Measurements from ENCODE around the gene AIFM3. TPM values are rescaled to one million over a fixed set of nuclear protein-coding genes. Genes with fewer than 3 reads are reported as not detected.
"Not testable (repeated sequence)": the region's sequence is repeated elsewhere in the genome, so short reads cannot be mapped to it uniquely, and the experiment has no call there.

AIFM3 gene
- total RNA-seq, result 1 to 10 TPM in 1 of 8 experiments, under 1 TPM in 7; 0.21 to 1.9 (median 0.72) TPM

- in situ Hi-C loops (cut with MboI; ENCODE audit: low pct_unique_long_range_greater_than_20kb in 2 of 9, low sequenced_read_pairs in 9 of 9, unreplicated experiment in 9 of 9), result no loop called here
- no peak within 1 kb of the TSS for H3K4me3 ChIP-seq
- H3K4me1 ChIP-seq (replicated peaks in 1 of 2), result peaks cover 0 to 13% of the 10 kb centered on the region in 2 donors
- no peak within 1 kb of the TSS for H3K27ac ChIP-seq
- peak in 3 of 8 experiments; percentile 5 to 17 (median 6) for ATAC-seq (replicated peaks in 6 of 8)
- 30 to 67% methylated on average over 2 to 3 of the region's 22 CpGs; no CpG with 5 or more reads in 8 of the 10 experiments for WGBS, 10 experiments
These were observed at the start of gene AIFM3 for GRCh38 chr22:20966883-20967696. TSS of gene AIFM3 (plus strand) at chr22:20967255. CDS start at chr22:20967945, 690 bp downstream.

- 0% methylated on average over 1 to 10 of the region's 19 CpGs; no CpG with 5 or more reads in 2 of the 10 experiments for WGBS, 10 experiments
- in situ Hi-C loops (cut with MboI; ENCODE audit: low pct_unique_long_range_greater_than_20kb in 2 of 9, low sequenced_read_pairs in 9 of 9, unreplicated experiment in 9 of 9), result loop anchor here in 1 of 9 experiments (25.0 kb wide), 1 partner anchor 94 kb away; the partner anchor contains the start of genes P2RX6 and THAP7
- peaks cover 9 to 27% of the 10 kb centered on the region in 2 donors for H3K4me1 ChIP-seq (replicated peaks in 1 of 2)
- ATAC-seq (replicated peaks in 6 of 8), result no peak
- peak overlapping the region; percentile 94 to 98 for H3K27ac ChIP-seq
- H3K4me3 ChIP-seq, result peak overlapping the region; percentile 68 to 94 (median 81)
These were observed 48.3 kb upstream of the AIFM3 start for GRCh38 chr22:20918663-20919218.

GRCh38 chr22:20919718-20920117 is 47.3 kb upstream of the AIFM3 start:
- Histone ChIP-seq H3K4me3 (peak overlapping the region; percentile 68 to 94 (median 81)), H3K27ac (no peak overlapping the region), H3K4me1 (replicated peaks in 1 of 2) (peaks cover 9 to 27% of the 10 kb centered on the region in 2 donors)
- 0 to 18% (median 4%) methylated on average over 2 to 4 of the region's 4 CpGs; no CpG with 5 or more reads in 2 of the 10 experiments for WGBS, 10 experiments
- in situ Hi-C loops (cut with MboI; ENCODE audit: low pct_unique_long_range_greater_than_20kb in 2 of 9, low sequenced_read_pairs in 9 of 9, unreplicated experiment in 9 of 9), result loop anchor here in 1 of 9 experiments (25.0 kb wide), 1 partner anchor 93 kb away; the partner anchor contains the start of genes P2RX6 and THAP7
- no peak for ATAC-seq (replicated peaks in 6 of 8)

GRCh38 chr22:20920881-20921203 is 46.2 kb upstream of the AIFM3 start:
- in situ Hi-C loops (cut with MboI; ENCODE audit: low pct_unique_long_range_greater_than_20kb in 2 of 9, low sequenced_read_pairs in 9 of 9, unreplicated experiment in 9 of 9), result loop anchor here in 1 of 9 experiments (25.0 kb wide), 1 partner anchor 91 kb away; the partner anchor contains the start of genes P2RX6 and THAP7
- ATAC-seq (replicated peaks in 6 of 8), result no peak
- WGBS, 10 experiments, result 0 to 100% (median 47%) methylated on average over 1 to 3 of the region's 3 CpGs; no CpG with 5 or more reads in 1 of the 10 experiments
- no peak overlapping the region for H3K27ac ChIP-seq
- H3K4me1 ChIP-seq (replicated peaks in 1 of 2), result peaks cover 11 to 27% of the 10 kb centered on the region in 2 donors
- H3K4me3 ChIP-seq, result peak overlapping the region; percentile 68 to 94 (median 81)

- 60 to 93% (median 76%) methylated on average over 1 to 3 of the region's 3 CpGs; no CpG with 5 or more reads in 4 of the 10 experiments for WGBS, 10 experiments
- no peak overlapping the region for H3K4me3 ChIP-seq
- in situ Hi-C loops (cut with MboI; ENCODE audit: low pct_unique_long_range_greater_than_20kb in 2 of 9, low sequenced_read_pairs in 9 of 9, unreplicated experiment in 9 of 9), result loop anchor here in 1 of 9 experiments (25.0 kb wide), 1 partner anchor 90 kb away; the partner anchor contains the start of genes P2RX6 and THAP7
These were observed 44.8 kb upstream of the AIFM3 start for GRCh38 chr22:20922141-20922751.

GRCh38 chr22:20926243-20926642 is 40.8 kb upstream of the AIFM3 start:
- no peak overlapping the region for H3K4me3 ChIP-seq
- no peak for ATAC-seq (replicated peaks in 6 of 8)
- in situ Hi-C loops (cut with MboI; ENCODE audit: low pct_unique_long_range_greater_than_20kb in 2 of 9, low sequenced_read_pairs in 9 of 9, unreplicated experiment in 9 of 9), result no loop called here
- peak overlapping the region in 1 of 2 donors; percentile 19 for H3K27ac ChIP-seq
- H3K4me1 ChIP-seq (replicated peaks in 1 of 2), result peaks cover 5 to 15% of the 10 kb centered on the region in 2 donors
- WGBS, 10 experiments, result 86 to 100% (median 94%) methylated on average over 1 to 2 of the region's 2 CpGs; no CpG with 5 or more reads in 2 of the 10 experiments

More at GRCh38 chr22:20922141-20922751, 44.8 kb upstream of the AIFM3 start:
- ATAC-seq (replicated peaks in 6 of 8), result no peak
- Histone ChIP-seq H3K4me1 (replicated peaks in 1 of 2) (peaks cover 11 to 24% of the 10 kb centered on the region in 2 donors), H3K27ac (no peak overlapping the region)

- Histone ChIP-seq H3K4me3 (no peak overlapping the region), H3K4me1 (replicated peaks in 1 of 2) (peaks cover 0 to 5% of the 10 kb centered on the region in 2 donors), H3K27ac (peak overlapping the region in 1 of 2 donors; percentile 9)
- in situ Hi-C loops (cut with MboI; ENCODE audit: low pct_unique_long_range_greater_than_20kb in 2 of 9, low sequenced_read_pairs in 9 of 9, unreplicated experiment in 9 of 9), result no loop called here
- 77 to 100% (median 95%) methylated on average over 1 to 3 of the region's 4 CpGs; no CpG with 5 or more reads in 2 of the 10 experiments for WGBS, 10 experiments
- ATAC-seq (replicated peaks in 6 of 8), result no peak
These were observed 39.0 kb upstream of the AIFM3 start for GRCh38 chr22:20927940-20928572.

- in situ Hi-C loops (cut with MboI; ENCODE audit: low pct_unique_long_range_greater_than_20kb in 2 of 9, low sequenced_read_pairs in 9 of 9, unreplicated experiment in 9 of 9), result no loop called here
- WGBS, 10 experiments, result 86 to 100% (median 96%) methylated on average over 1 to 3 of the region's 4 CpGs; no CpG with 5 or more reads in 4 of the 10 experiments
- no peak overlapping the region for H3K4me3 ChIP-seq
- ATAC-seq (replicated peaks in 6 of 8), result no peak
- H3K27ac ChIP-seq, result no peak overlapping the region
- H3K4me1 ChIP-seq (replicated peaks in 1 of 2), result peaks cover 0 to 5% of the 10 kb centered on the region in 2 donors
These were observed 38.5 kb upstream of the AIFM3 start for GRCh38 chr22:20928573-20928967.

- in situ Hi-C loops (cut with MboI; ENCODE audit: low pct_unique_long_range_greater_than_20kb in 2 of 9, low sequenced_read_pairs in 9 of 9, unreplicated experiment in 9 of 9), result no loop called here
- Histone ChIP-seq H3K27ac (peak overlapping the region in 1 of 2 donors; percentile 39), H3K4me1 (replicated peaks in 1 of 2) (peaks cover 0 to 5% of the 10 kb centered on the region in 2 donors), H3K4me3 (no peak overlapping the region)
- 89 to 100% (median 100%) methylated on average over 1 of the region's 1 CpG; no CpG with 5 or more reads in 3 of the 10 experiments for WGBS, 10 experiments
- no peak for ATAC-seq (replicated peaks in 6 of 8)
These were observed 37.1 kb upstream of the AIFM3 start for GRCh38 chr22:20930004-20930403.

GRCh38 chr22:20930435-20930834 is 36.6 kb upstream of the AIFM3 start:
- ATAC-seq (replicated peaks in 6 of 8); in situ Hi-C loops (cut with MboI; ENCODE audit: low pct_unique_long_range_greater_than_20kb in 2 of 9, low sequenced_read_pairs in 9 of 9, unreplicated experiment in 9 of 9); H3K4me1 ChIP-seq (replicated peaks in 1 of 2); H3K4me3 ChIP-seq: not testable (repeated sequence)
- 83 to 100% (median 100%) methylated on average over 1 to 7 of the region's 12 CpGs; no CpG with 5 or more reads in 5 of the 10 experiments for WGBS, 10 experiments
- H3K27ac ChIP-seq, result peak overlapping the region in 1 of 2 donors; percentile 39

GRCh38 chr22:20931126-20931654 is 35.9 kb upstream of the AIFM3 start:
- no peak for ATAC-seq (replicated peaks in 6 of 8)
- Histone ChIP-seq H3K4me3 (no peak overlapping the region), H3K27ac (peak overlapping the region in 1 of 2 donors; percentile 37), H3K4me1 (replicated peaks in 1 of 2) (no peaks in the 10 kb centered on the region)
- in situ Hi-C loops (cut with MboI; ENCODE audit: low pct_unique_long_range_greater_than_20kb in 2 of 9, low sequenced_read_pairs in 9 of 9, unreplicated experiment in 9 of 9), result no loop called here
- WGBS, 10 experiments, result 80 to 100% (median 93%) methylated on average over 1 to 4 of the region's 4 CpGs

- Histone ChIP-seq H3K4me1 (replicated peaks in 1 of 2) (peaks cover 7 to 14% of the 10 kb centered on the region in 2 donors), H3K27ac (no peak overlapping the region), H3K4me3 (no peak overlapping the region)
- WGBS, 10 experiments, result 87 to 100% (median 93%) methylated on average over 3 to 7 of the region's 7 CpGs; no CpG with 5 or more reads in 3 of the 10 experiments
- no peak for ATAC-seq (replicated peaks in 6 of 8)
- in situ Hi-C loops (cut with MboI; ENCODE audit: low pct_unique_long_range_greater_than_20kb in 2 of 9, low sequenced_read_pairs in 9 of 9, unreplicated experiment in 9 of 9), result no loop called here
These were observed 33.1 kb upstream of the AIFM3 start for GRCh38 chr22:20933910-20934309.

Measured in motor neuron (in vitro differentiated cells).